Psoas muscle (tissue), 8 donors: Measurements from ENCODE around the gene HPS3. TPM values are rescaled to one million over a fixed set of nuclear protein-coding genes. Genes with fewer than 3 reads are reported as not detected.
A peak's percentile ranks its signal among the peaks of the same experiment; 100 is the strongest.

ENCODE experiments used
- ATAC-seq, 4 donors: fragments of 200-7000 bp; cut with Tn5 transposase; one replicate each; pipeline ENCODE4 v1.9.1; 2020; ENCODE audit warnings: moderate library complexity in 3 of 4, mild to moderate bottlenecking in 2 of 4
- DNase-seq, 2 donors: peaks; one replicate each; pipeline ENCODE4 v3.0.0-alpha.2; 2020
- H3K27ac ChIP-seq: fragments of 200-600 bp; one replicate; pipeline ENCODE4 v1.8.0; 2022
- H3K27me3 ChIP-seq, 3 donors: fragments of 200-600 bp in 1 of 3; one replicate each; pipeline versions ENCODE4 v1.6.1 to v1.8.0; 2013 to 2022; ENCODE audit warnings: low read length in 2 of 3, mild to moderate bottlenecking in 2 of 3, moderate library complexity in 1 of 3; ENCODE audit not compliant: insufficient read depth in 3 of 3
- H3K36me3 ChIP-seq, 2 donors: fragments of 200-600 bp in 1 of 2; one replicate each; pipeline versions ENCODE4 v1.6.1 to v1.8.0; 2013 to 2022; ENCODE audit warnings: low read depth in 1 of 2, mild to moderate bottlenecking in 1 of 2, moderate library complexity in 1 of 2; ENCODE audit not compliant: insufficient read depth in 1 of 2
- H3K4me1 ChIP-seq: fragments of 200-600 bp; one replicate; pipeline ENCODE4 v1.8.0; 2022
- H3K4me3 ChIP-seq: fragments of 200-600 bp; one replicate; pipeline ENCODE4 v1.8.0; 2022; ENCODE audit warnings: mild to moderate bottlenecking
- H3K9me3 ChIP-seq: fragments of 200-600 bp; one replicate; pipeline ENCODE4 v1.8.0; 2022
- WGBS, 3 donors: extraction: QIAGEN DNeasy Blood & Tissue Kit; methylation state at CpG; one replicate each; pipeline versions ENCODE4 v1.1.6 to v1.1.7; 2013; 5-methylcytosine and 5-hydroxymethylcytosine counted together
- intact Hi-C, 2 donors: fragments of 100-400 bp; cut with DNase I; formaldehyde crosslinking; loops; one replicate each; pipeline versions ENCODE4 v1.11.0 to v1.14.2; 2022
- long read RNA-seq, 2 donors: library from polyadenylated mRNA; unstranded; transcript quantifications; one replicate each; pipeline ENCODE4 v2.0.0, GENCODE V29; 2021
- polyA plus RNA-seq, 3 donors: library from polyadenylated mRNA; stranded (reverse); fragments of 200-250 nt; gene quantifications; one replicate each; pipeline ENCODE4 v1.2.3, GENCODE V29; 2013
- total RNA-seq, 4 donors: library from RNA; stranded (reverse); fragmentation: NEBNext Ultra II Directional in 2 of 4; extraction: Animal tissue kit (Norgen Biotek cat#: 25700) in 2 of 4; gene quantifications; one replicate each; pipeline versions ENCODE4 v1.2.1 to v1.2.4, GENCODE V29; 2021 to 2023
- TF ChIP-seq, protein P1 (sequence below): fragments of 200-600 bp; IDR thresholded peaks from one replicate; pipeline ENCODE4 v1.8.0; 2022; ENCODE audit warnings: antibody characterized with exemption
- donor health status: healthy with polysubstance abuse.
- donor health status: DM: no; HTN: no; CAD: no; lungs with moderate emphysema.
- donor health status: Bipolar disorder and iron deficiency.
- donor health status: healthy.
- donor health status: DM: yes; HTN: yes; CAD: no.
- donor health status: DM: no; HTN: no; CAD: no.
- donor health status: DM: no; HTN: no; CAD: no.
- donor health status: DM: yes; HTN: yes; CAD: no.

HPS3 gene
- total RNA-seq (1 to 10 TPM; 2.6 to 5.4 (median 3.4) TPM), polyA plus RNA-seq (1 to 10 TPM; 2.2 to 7.3 (median 5.6) TPM)
- long read RNA-seq, donor 1, full-length matches to known transcripts: 5 of 7 reads
- long read RNA-seq, donor 1, partial matches to known transcripts: 2 of 7 reads
- long read RNA-seq, donor 1, other reads (novel, unspliced or antisense): 0 of 7 reads
- long read RNA-seq, donor 2, full-length matches to known transcripts: 4 of 5 reads
- long read RNA-seq, donor 2, partial matches to known transcripts: 0 of 5 reads
- long read RNA-seq, donor 2, other reads (novel, unspliced or antisense): 1 of 5 reads

- TF ChIP-seq, protein P1, sequence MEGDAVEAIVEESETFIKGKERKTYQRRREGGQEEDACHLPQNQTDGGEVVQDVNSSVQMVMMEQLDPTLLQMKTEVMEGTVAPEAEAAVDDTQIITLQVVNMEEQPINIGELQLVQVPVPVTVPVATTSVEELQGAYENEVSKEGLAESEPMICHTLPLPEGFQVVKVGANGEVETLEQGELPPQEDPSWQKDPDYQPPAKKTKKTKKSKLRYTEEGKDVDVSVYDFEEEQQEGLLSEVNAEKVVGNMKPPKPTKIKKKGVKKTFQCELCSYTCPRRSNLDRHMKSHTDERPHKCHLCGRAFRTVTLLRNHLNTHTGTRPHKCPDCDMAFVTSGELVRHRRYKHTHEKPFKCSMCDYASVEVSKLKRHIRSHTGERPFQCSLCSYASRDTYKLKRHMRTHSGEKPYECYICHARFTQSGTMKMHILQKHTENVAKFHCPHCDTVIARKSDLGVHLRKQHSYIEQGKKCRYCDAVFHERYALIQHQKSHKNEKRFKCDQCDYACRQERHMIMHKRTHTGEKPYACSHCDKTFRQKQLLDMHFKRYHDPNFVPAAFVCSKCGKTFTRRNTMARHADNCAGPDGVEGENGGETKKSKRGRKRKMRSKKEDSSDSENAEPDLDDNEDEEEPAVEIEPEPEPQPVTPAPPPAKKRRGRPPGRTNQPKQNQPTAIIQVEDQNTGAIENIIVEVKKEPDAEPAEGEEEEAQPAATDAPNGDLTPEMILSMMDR: no peak
- peak; percentile 98 to 99 (median 99) for ATAC-seq
These were observed at the start of gene HPS3 for GRCh38 chr3:149129326-149130205. TSS of gene HPS3 (plus strand) at chr3:149129638. CDS start at chr3:149129724, 86 bp downstream.

GRCh38 chr3:149080011-149080698 is 49.3 kb upstream of the HPS3 start:
- H3K27me3 ChIP-seq: no peaks in the 10 kb centered on the region
- intact Hi-C loops: loop anchor here in 1 of 2 donors (10.0 kb wide), 1 partner anchor 105 kb away; no protein-coding TSS in a partner anchor
- 97 to 98% (median 97%) methylated on average over 3 of the region's 3 CpGs for WGBS, 3 donors
- no peak for DNase-seq
- H3K4me3 ChIP-seq: no peak overlapping the region
- no peaks in the 10 kb centered on the region for H3K9me3 ChIP-seq
- ATAC-seq: no peak
- TF ChIP-seq, protein P1: no peak
- H3K4me1 ChIP-seq: peaks cover 2% of the 10 kb centered on the region
- no peak overlapping the region for H3K27ac ChIP-seq
- peaks cover 0 to 10% of the 10 kb centered on the region in 2 donors for H3K36me3 ChIP-seq

More at GRCh38 chr3:149129326-149130205, at the start of gene HPS3:
- peaks cover 27% of the 10 kb centered on the region for H3K4me1 ChIP-seq
- peak within 1 kb of the TSS; percentile 82 for H3K4me3 ChIP-seq
- 0 to 1% (median 1%) methylated on average over 70 to 84 of the region's 84 CpGs for WGBS, 3 donors
- peak within 1 kb of the TSS; percentile 79 for H3K27ac ChIP-seq
- peak; percentile 93 to 95 for DNase-seq
- H3K36me3 ChIP-seq: no peaks in the 10 kb centered on the region
- intact Hi-C loops: loop anchor here (2.0 to 10.0 kb wide), 3 partner anchors 43 to 175 kb away; partner anchors contain the start of gene HLTF (in 1 of the 2)
- H3K9me3 ChIP-seq: no peaks in the 10 kb centered on the region
- no peaks in the 10 kb centered on the region for H3K27me3 ChIP-seq

DNA sequence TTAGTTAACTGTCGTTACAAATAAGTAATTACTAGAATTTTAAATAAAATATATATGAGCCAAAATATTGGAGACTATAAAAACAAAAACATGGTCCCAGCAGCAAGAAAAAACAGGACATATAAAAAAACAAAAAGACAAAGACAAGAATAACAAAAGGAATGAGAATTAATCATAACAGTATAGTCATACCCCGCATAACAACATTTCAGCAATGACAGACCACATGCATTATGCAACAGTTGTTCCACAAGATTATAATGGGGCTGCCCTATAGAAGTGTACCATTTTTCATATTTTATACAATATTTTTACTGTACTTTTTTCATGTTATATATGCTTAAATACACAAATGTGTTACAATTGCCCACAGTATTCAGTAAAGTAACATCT is 48.7 kb upstream of the HPS3 start:
- intact Hi-C loops: loop anchor here in 1 of 2 donors (10.0 kb wide), 1 partner anchor 106 kb away; no protein-coding TSS in a partner anchor
- DNase-seq (no peak), ATAC-seq (no peak)
- Histone ChIP-seq H3K4me3 (no peak overlapping the region), H3K9me3 (no peaks in the 10 kb centered on the region), H3K27me3 (no peaks in the 10 kb centered on the region), H3K27ac (no peak overlapping the region), H3K36me3 (peaks cover 0 to 10% of the 10 kb centered on the region in 2 donors), H3K4me1 (peaks cover 7% of the 10 kb centered on the region)
- 75 to 98% (median 96%) methylated on average over 2 of the region's 2 CpGs for WGBS, 3 donors
- TF ChIP-seq, protein P1: no peak

DNA sequence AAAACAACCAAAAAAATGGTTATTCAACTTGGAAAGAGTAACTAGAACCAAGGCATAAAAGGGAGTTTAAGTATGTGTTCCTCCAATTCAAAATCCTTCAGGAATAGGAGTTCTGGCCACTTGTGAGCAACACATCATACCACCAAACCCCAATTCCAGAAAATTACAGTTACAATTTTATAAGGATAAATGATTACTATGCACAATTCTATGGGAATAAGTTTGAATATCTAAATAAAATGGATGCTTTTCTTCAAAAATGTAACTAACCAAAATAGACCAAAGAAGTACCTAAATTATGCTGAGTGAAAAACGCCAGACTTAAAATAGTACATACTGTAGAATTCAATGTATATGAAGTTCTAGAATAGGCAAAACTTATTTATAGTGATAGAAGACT is 47.7 kb upstream of the HPS3 start:
- no peak for ATAC-seq
- no peak for DNase-seq
- H3K36me3 ChIP-seq: peaks cover 0 to 10% of the 10 kb centered on the region in 2 donors

More for the DNA sequence above, 47.7 kb upstream of the HPS3 start:
- Histone ChIP-seq H3K9me3 (no peaks in the 10 kb centered on the region), H3K27me3 (no peaks in the 10 kb centered on the region), H3K4me3 (no peak overlapping the region), H3K27ac (no peak overlapping the region), H3K4me1 (peaks cover 7% of the 10 kb centered on the region)
- intact Hi-C loops: loop anchor here in 1 of 2 donors (10.0 kb wide), 1 partner anchor 107 kb away; no protein-coding TSS in a partner anchor
- WGBS, 3 donors: 88 to 94% (median 93%) methylated on average over 1 of the region's 1 CpG
- TF ChIP-seq, protein P1: no peak
